IPS-18a (cell line): Measurements from ENCODE around the gene NDEL1.
"Not testable (repeated sequence)": the region's sequence is repeated elsewhere in the genome, so short reads cannot be mapped to it uniquely, and the experiment has no call there.

ENCODE experiments used
- H3K27ac ChIP-seq: one replicate; pipeline ENCODE4 v1.5.1; 2013; ENCODE audit warnings: low read length
- H3K27me3 ChIP-seq: one replicate; pipeline ENCODE4 v1.6.1; 2013; ENCODE audit warnings: mild to moderate bottlenecking, low read length; ENCODE audit not compliant: control insufficient read depth, insufficient read depth
- H3K36me3 ChIP-seq: one replicate; pipeline ENCODE4 v1.6.1; 2013; ENCODE audit warnings: low read depth, low read length; ENCODE audit not compliant: control insufficient read depth
- H3K4me1 ChIP-seq: one replicate; pipeline ENCODE4 v1.6.1; 2013; ENCODE audit warnings: low read depth, low read length; ENCODE audit not compliant: control insufficient read depth
- H3K4me3 ChIP-seq: one replicate; pipeline ENCODE4 v1.5.1; 2013; ENCODE audit warnings: low read length
- H3K9ac ChIP-seq: one replicate; pipeline ENCODE4 v1.6.1; 2013; ENCODE audit warnings: mild to moderate bottlenecking, low read length, moderate library complexity
- H3K9me3 ChIP-seq: one replicate; pipeline ENCODE4 v1.6.1; 2013; ENCODE audit warnings: low read depth, low read length; ENCODE audit not compliant: control insufficient read depth

NDEL1 gene

DNA sequence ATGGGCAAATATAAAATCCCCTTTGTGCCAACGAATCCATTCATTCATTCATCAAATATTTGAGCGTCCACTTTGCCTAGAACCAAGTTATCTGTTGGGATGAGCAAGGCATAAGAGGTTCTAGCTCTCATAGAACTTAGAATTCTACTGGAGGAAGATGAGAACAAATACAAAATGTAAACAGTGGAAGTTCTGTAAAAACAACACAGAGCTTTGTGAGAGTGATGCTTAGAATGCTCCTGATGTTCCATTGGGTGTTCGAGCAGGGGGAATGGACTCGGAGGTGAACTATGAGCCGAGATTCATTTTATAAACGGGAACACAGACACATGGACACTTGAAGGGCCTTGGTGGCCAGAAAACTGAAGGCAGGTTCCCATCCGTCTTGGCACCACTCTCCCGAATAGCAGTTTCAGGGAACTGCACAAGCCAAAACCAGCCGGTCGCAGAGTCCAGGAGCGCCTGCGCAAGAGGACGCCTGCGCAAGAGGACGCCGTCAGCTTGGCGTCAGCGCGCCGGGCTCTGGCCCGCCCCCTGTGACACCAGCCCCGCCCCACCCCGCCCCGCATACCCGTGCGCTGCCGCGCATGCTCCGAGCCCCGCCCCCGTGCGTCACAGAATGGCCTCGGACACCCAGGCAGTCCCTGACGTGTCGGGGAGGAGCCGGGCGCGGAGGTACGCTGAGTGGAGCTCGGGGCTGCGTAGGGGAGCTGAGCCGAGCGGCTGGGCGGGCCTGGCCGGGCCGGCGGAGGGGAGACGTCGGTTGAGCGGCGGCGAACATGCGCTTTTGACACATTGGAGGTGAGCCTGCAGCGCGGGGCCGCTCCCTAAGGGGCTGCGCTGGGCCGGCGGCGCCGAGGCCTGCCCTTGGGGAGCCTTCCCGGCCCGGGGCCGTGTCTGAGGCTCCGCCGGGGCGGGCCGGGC is at the start of gene NDEL1:
Gene NDEL1, plus strand, starts transcription at position 640 of the 924 bp plus-strand sequence. CDS start 8,388 bp downstream, outside the sequence.
- Histone ChIP-seq H3K4me1 (no peaks in the 10 kb centered on the region), H3K9ac (peak within 1 kb of the TSS; percentile 70), H3K9me3 (no peaks in the 10 kb centered on the region), H3K27me3 (no peaks in the 10 kb centered on the region), H3K36me3 (no peaks in the 10 kb centered on the region), H3K4me3 (peak within 1 kb of the TSS; percentile 79), H3K27ac (peak within 1 kb of the TSS; percentile 83)

DNA sequence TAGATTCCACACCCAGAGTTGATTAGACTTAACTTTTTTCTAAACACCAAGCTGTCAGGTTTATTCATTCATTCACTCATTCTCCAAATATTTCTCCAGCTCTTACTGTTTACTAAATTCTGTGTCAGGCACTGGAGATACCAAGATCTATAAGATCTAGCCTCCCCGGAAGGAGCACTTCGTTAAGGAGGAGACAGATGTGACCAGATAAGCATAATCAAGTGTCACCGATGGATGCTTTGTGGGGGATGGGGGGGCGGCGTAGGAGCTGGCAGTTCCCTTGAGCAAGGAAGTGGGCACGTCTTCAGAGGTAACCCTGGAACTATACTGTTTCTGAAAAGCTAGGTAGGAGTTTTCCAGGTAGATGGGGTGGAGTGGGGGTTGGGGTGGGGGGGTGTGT is 48.8 kb upstream of the NDEL1 start:
- peaks cover 4% of the 10 kb centered on the region for H3K36me3 ChIP-seq
- H3K27ac ChIP-seq = no peak overlapping the region
- no peak overlapping the region for H3K9ac ChIP-seq
- no peak overlapping the region for H3K4me3 ChIP-seq
- H3K9me3 ChIP-seq = no peaks in the 10 kb centered on the region
- H3K27me3 ChIP-seq = no peaks in the 10 kb centered on the region
- no peaks in the 10 kb centered on the region for H3K4me1 ChIP-seq

- no peak overlapping the region for H3K4me3 ChIP-seq
- no peaks in the 10 kb centered on the region for H3K27me3 ChIP-seq
- H3K4me1 ChIP-seq = no peaks in the 10 kb centered on the region
- no peaks in the 10 kb centered on the region for H3K36me3 ChIP-seq
- H3K9ac ChIP-seq = no peak overlapping the region
- no peaks in the 10 kb centered on the region for H3K9me3 ChIP-seq
- H3K27ac ChIP-seq = no peak overlapping the region
Measured at GRCh38 chr17:8387914-8388651, 47.6 kb upstream of the NDEL1 start.

DNA sequence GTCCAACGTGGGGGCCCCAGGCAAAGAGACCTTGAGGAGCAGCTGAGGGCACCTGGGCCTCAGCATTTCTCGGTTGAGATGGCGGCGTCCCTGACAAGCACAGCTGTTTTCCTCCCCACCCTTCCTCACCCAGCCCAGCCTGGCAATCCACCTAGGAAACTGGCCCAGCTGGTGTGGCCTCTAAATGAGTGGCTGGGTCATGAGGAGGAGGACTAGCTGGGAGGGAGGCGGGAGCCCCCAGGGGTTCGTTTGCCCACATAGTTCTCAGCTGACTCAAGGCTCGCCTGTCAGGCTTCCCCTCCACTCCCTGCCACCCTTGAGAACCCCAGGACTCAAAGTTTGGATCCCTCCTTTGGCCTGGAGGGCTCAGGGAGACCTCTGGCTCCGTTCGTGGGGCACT is 44.0 kb upstream of the NDEL1 start:
- Histone ChIP-seq H3K27ac (no peak overlapping the region), H3K4me1 (no peaks in the 10 kb centered on the region)

DNA sequence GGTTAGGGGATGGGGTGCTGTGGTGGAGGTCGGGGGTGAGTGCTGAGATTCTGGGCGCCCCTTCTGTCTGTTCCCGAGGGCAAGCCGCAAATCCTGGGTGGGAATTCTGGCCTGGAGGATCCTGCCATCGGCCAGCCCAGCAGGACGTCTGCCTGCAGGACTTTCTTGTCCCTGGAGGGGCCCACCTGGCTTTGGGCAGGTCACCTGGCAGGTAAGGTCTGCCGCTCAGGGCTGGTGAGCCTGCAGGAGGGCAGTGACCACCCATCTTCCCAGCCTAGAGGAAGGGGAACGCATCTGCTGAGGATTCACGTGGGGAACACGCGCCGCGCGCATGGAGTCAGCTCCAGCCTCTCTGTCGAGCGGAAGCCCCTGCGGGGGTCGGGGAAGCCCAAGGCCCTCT is 43.4 kb upstream of the NDEL1 start:
- Histone ChIP-seq H3K9ac (no peak overlapping the region), H3K27me3 (peaks cover 8% of the 10 kb centered on the region), H3K4me3 (no peak overlapping the region), H3K27ac (no peak overlapping the region), H3K4me1 (no peaks in the 10 kb centered on the region), H3K9me3 (no peaks in the 10 kb centered on the region), H3K36me3 (no peaks in the 10 kb centered on the region)

More for the DNA sequence above, 44.0 kb upstream of the NDEL1 start:
- Histone ChIP-seq H3K9me3 (no peaks in the 10 kb centered on the region), H3K36me3 (no peaks in the 10 kb centered on the region), H3K4me3 (no peak overlapping the region), H3K9ac (no peak overlapping the region), H3K27me3 (peaks cover 8% of the 10 kb centered on the region)

DNA sequence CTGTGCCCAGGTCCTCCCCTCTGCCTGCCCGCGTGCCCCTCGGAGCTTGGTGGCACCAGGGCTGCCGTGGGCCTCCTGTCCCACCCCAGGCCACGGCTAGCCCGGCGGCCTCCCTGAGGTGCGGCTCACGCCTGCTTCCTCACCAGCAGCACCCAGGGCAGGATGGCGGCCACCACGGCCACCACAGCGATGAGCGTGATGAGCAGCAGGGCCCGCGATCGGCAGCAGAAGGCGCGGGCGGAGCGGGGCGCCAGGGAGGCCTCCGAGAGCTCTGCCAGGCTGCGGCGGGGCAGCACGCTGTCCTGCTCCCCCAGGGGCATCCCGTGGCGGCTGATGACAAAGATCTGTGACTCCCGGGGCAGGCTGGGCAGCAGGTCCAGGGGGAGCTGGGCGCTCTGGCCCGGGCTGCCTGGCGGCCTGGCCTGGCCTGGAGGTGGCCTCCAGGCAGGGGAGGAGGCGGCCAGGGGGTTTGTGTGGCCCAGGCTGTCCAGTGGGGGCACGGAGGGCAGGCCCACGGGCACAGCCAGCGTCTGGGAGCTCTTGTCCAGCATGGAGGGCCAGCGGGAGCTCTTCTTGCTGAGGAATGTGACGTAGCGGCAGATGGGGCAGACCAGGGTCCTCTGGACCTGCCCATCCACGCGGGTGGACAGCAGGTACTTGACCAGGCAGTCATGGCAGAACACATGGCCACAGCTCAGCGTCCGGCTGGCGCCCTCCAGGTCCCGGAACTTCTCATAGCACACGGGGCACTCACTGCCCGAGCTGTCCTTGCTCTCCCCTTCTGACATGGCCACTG is 42.8 kb upstream of the NDEL1 start:
- no peak overlapping the region for H3K9ac ChIP-seq
- no peak overlapping the region for H3K27ac ChIP-seq
- H3K4me1 ChIP-seq = no peaks in the 10 kb centered on the region
- no peak overlapping the region for H3K4me3 ChIP-seq
- no peaks in the 10 kb centered on the region for H3K9me3 ChIP-seq
- H3K27me3 ChIP-seq = peaks cover 8% of the 10 kb centered on the region
- H3K36me3 ChIP-seq = no peaks in the 10 kb centered on the region

DNA sequence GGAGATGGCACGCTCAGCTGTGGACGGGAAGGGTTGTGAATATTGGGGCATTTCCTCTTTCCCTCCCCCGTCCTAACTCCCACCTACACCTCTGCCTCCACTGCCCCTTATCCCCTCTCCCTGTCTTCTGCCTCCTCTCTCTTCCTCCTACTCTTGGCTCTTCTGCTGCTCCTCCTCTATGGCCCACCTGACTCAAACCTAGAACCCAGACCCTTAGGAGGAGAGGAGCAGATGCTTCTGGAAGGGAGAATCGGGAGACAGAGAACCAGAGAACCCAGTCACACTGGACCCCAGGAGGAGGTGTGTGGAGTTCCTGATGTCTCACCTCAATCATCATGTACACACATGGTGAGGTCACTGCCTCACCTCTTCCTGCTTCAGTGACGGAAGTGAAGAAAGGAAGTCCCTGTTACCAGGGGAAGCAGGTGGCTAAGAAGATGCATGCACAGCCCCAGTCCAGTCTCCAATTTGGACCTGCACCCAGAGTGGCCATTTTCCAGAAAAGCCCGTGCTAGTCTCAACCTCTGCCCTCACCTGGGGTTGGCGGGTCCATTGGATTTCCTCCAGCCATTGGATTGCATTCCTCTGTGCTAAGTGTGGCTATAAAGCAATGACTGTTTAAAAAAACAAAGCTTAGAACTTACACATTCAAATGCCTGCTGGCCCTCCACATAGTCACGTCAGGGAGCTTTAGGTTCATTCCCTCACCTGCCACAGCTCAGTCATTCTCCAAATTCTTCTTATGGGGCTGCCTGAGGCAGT is 42.0 kb upstream of the NDEL1 start:
- H3K27ac ChIP-seq = no peak overlapping the region

DNA sequence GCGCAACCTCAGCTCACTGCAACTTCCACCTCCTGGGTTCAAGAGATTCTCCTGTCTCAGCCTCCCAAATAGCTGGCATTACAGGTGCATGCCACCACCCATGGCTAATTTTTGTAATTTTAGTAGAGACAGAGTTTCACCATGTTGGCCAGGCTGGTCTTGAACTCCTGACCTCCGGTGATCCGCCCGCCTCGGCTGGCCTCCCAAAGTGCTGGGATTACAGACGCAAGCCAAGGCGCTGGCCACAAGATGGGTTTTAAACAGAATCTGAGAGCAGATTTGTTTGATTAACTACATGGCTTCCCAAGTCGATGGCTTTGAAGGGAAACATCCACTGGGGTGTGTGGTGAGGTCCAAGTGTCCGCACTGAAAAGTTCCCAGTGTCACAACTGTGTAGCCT is 41.2 kb upstream of the NDEL1 start:
- H3K4me1 ChIP-seq = not testable (repeated sequence)

More for the DNA sequence above, 42.0 kb upstream of the NDEL1 start:
- Histone ChIP-seq H3K27me3 (peaks cover 8% of the 10 kb centered on the region), H3K4me3 (no peak overlapping the region), H3K9me3 (no peaks in the 10 kb centered on the region), H3K9ac (no peak overlapping the region), H3K36me3 (no peaks in the 10 kb centered on the region), H3K4me1 (no peaks in the 10 kb centered on the region)

DNA sequence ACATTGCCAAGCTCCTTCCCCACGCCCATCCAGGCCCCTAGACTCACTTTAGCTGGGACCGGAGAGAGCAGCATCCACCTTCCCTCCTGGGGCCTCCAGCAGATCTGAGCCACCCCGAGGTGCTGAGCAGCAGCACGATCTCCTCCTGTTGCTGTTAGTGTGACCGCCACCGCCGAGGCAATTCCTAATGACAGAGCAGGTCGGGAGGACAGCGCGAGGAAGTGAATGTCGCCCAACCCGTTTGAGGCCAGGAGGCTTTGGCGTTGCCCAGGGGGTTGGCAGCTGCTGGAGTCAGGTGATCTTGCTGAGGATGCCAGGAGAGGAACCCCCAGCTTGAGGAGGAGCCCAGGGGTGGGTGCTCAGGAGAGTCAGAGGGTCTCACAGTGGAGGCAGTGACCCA is 38.0 kb upstream of the NDEL1 start, which contains the start of gene RNF222:
Gene RNF222, minus strand, starts transcription at position 192 of the 400 bp plus-strand sequence. CDS start 4,366 bp downstream, outside the sequence.
- Histone ChIP-seq H3K9me3 (no peaks in the 10 kb centered on the region), H3K27ac (no peak within 1 kb of the TSS), H3K4me1 (no peaks in the 10 kb centered on the region), H3K9ac (no peak within 1 kb of the TSS), H3K4me3 (no peak within 1 kb of the TSS), H3K36me3 (no peaks in the 10 kb centered on the region), H3K27me3 (peaks cover 8% of the 10 kb centered on the region)

More for the DNA sequence above, 41.2 kb upstream of the NDEL1 start:
- H3K4me3 ChIP-seq, H3K9me3 ChIP-seq, H3K27ac ChIP-seq, H3K9ac ChIP-seq, H3K36me3 ChIP-seq, H3K27me3 ChIP-seq: not testable (repeated sequence)

DNA sequence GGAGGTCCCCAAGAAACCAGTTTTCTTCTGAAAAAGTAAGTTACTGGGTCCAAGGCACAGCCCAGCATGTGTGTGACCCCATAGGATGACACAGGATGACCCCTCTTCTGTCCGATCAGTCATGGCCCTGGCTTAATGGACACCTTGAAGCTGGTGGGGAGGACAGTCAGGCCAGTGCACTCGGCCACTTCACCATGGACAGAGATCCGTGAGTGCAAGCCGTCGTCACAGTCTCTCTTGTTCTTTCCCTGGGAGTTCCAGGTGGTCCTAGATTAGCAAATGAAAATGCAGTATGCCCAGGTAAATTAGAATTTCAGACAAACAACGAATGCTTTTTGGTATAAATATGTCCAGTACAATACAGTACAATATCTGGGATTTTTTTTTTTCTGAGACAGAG is 36.7 kb upstream of the NDEL1 start:
- Histone ChIP-seq H3K4me3 (no peak overlapping the region), H3K27me3 (peaks cover 8% of the 10 kb centered on the region), H3K36me3 (no peaks in the 10 kb centered on the region), H3K9me3 (no peaks in the 10 kb centered on the region), H3K4me1 (no peaks in the 10 kb centered on the region), H3K27ac (no peak overlapping the region), H3K9ac (no peak overlapping the region)
